ENCODE results near the gene NTSR1. TPM values are rescaled to one million over a fixed set of nuclear protein-coding genes. Genes with fewer than 3 reads are reported as not detected.

The NTSR1 gene
- total and polyA plus RNA-seq, 2 of the 13 experiments (the other 11 are each of a cell fraction or from before 2014, with no cell fraction given), result 0.09 to 0.12 TPM

DNA sequence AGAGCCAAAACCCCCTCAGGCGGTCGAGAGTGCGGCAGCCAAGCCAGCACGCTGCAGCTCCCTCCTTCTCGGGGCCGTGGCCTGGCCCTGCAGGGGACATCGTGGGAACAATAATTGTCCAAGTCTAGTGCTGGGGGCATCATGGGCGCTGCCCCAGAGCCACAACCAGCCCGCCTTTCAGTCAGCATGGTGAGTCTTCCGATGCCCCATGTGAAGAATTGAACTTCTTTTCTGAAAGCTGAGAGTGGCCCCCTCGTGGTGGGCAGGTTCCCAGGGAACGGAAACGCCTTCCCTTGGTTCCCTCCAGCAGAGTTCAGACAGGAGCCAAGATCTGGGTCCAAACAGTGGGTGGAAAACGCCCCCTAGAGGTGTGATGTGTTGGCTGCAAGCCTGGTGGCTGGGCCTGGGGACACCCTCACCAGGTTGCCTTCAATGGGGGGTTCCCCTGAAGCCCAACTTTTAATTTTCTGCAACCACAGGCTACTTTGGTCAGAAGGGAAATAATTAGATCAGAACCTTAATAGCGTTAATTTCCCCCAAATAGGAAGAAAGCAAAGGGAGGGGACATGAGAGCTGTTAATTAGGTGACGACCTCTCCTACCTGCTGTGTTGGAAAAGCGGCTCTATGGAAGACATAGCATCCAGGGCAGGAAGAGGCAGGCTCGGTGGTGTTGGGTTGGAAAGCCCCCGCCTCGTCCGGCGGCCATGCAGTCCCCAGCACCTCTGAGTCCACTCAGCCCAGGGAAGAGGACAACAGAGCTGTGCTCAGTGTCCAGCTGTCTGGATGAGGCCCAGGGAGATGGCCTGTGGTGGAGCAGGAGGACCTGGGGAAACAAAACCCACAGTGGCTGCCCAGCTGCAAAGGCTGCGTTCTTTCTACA is 82.9 kb downstream of the NTSR1 start (continued):
- TF ChIP-seq, protein P1, sequence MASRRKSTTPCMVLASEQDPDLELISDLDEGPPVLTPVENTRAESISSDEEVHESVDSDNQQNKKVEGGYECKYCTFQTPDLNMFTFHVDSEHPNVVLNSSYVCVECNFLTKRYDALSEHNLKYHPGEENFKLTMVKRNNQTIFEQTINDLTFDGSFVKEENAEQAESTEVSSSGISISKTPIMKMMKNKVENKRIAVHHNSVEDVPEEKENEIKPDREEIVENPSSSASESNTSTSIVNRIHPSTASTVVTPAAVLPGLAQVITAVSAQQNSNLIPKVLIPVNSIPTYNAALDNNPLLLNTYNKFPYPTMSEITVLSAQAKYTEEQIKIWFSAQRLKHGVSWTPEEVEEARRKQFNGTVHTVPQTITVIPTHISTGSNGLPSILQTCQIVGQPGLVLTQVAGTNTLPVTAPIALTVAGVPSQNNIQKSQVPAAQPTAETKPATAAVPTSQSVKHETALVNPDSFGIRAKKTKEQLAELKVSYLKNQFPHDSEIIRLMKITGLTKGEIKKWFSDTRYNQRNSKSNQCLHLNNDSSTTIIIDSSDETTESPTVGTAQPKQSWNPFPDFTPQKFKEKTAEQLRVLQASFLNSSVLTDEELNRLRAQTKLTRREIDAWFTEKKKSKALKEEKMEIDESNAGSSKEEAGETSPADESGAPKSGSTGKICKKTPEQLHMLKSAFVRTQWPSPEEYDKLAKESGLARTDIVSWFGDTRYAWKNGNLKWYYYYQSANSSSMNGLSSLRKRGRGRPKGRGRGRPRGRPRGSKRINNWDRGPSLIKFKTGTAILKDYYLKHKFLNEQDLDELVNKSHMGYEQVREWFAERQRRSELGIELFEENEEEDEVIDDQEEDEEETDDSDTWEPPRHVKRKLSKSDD (CRISPR knock-in tag; IDR thresholded peaks at IDR 0.05; ENCODE audit: low read depth), result no peak
- TF ChIP-seq RORA (CRISPR knock-in tag; IDR thresholded peaks at IDR 0.05) (no peak), TGIF2 (CRISPR knock-in tag; IDR thresholded peaks at IDR 0.05) (peak; percentile 85), FOXC1 (CRISPR knock-in tag; IDR thresholded peaks at IDR 0.05; ENCODE audit: borderline replicate concordance) (no peak; the same call in 1 of the 2 replicates), PLRG1 (conservative IDR thresholded peaks at IDR 0.05) (no peak), ZKSCAN1 (IDR thresholded peaks at IDR 0.05; ENCODE audit: low read length) (no peak), MED1 (CRISPR knock-in tag; IDR thresholded peaks at IDR 0.05) (peak; percentile 70; the same call in 1 of the 2 replicates), SP140L (CRISPR knock-in tag; IDR thresholded peaks at IDR 0.05; ENCODE audit: borderline replicate concordance) (0 out of 2 replicates have a peak, but pooled peaks have one; percentile 47), ETV6 (CRISPR knock-in tag; conservative IDR thresholded peaks at IDR 0.05) (peak; percentile 81), GATAD2A (CRISPR knock-in tag; IDR thresholded peaks at IDR 0.05) (peak; percentile 81), ATM (IDR thresholded peaks at IDR 0.05; ENCODE audit: borderline replicate concordance) (no peak), ZNF260 (CRISPR knock-in tag; IDR thresholded peaks at IDR 0.05; ENCODE audit: borderline replicate concordance, low read depth) (no peak), ZNF205 (CRISPR knock-in tag; IDR thresholded peaks at IDR 0.05) (peak; percentile 93), ZSCAN21 (CRISPR knock-in tag; IDR thresholded peaks at IDR 0.05; ENCODE audit: borderline replicate concordance) (no peak; the same call in 1 of the 2 replicates), TAF1 (CRISPR knock-in tag; IDR thresholded peaks at IDR 0.05) (no peak), NFYB (CRISPR knock-in tag; IDR thresholded peaks at IDR 0.05) (no peak; the same call in 1 of the 2 replicates), SIX4 (CRISPR knock-in tag; IDR thresholded peaks at IDR 0.05) (peak; percentile 56; the same call in 1 of the 2 replicates), POLR2AphosphoS2 (IDR thresholded peaks at IDR 0.05; ENCODE audit: low read depth, low read length) (no peak), NRL (CRISPR knock-in tag; IDR thresholded peaks at IDR 0.05; ENCODE audit: borderline replicate concordance) (peak; percentile 68), SIN3A (IDR thresholded peaks at IDR 0.05; ENCODE audit: borderline replicate concordance, low read depth, low read length) (no peak; the same call in 1 of the 2 replicates)
- TF ChIP-seq, protein P2, sequence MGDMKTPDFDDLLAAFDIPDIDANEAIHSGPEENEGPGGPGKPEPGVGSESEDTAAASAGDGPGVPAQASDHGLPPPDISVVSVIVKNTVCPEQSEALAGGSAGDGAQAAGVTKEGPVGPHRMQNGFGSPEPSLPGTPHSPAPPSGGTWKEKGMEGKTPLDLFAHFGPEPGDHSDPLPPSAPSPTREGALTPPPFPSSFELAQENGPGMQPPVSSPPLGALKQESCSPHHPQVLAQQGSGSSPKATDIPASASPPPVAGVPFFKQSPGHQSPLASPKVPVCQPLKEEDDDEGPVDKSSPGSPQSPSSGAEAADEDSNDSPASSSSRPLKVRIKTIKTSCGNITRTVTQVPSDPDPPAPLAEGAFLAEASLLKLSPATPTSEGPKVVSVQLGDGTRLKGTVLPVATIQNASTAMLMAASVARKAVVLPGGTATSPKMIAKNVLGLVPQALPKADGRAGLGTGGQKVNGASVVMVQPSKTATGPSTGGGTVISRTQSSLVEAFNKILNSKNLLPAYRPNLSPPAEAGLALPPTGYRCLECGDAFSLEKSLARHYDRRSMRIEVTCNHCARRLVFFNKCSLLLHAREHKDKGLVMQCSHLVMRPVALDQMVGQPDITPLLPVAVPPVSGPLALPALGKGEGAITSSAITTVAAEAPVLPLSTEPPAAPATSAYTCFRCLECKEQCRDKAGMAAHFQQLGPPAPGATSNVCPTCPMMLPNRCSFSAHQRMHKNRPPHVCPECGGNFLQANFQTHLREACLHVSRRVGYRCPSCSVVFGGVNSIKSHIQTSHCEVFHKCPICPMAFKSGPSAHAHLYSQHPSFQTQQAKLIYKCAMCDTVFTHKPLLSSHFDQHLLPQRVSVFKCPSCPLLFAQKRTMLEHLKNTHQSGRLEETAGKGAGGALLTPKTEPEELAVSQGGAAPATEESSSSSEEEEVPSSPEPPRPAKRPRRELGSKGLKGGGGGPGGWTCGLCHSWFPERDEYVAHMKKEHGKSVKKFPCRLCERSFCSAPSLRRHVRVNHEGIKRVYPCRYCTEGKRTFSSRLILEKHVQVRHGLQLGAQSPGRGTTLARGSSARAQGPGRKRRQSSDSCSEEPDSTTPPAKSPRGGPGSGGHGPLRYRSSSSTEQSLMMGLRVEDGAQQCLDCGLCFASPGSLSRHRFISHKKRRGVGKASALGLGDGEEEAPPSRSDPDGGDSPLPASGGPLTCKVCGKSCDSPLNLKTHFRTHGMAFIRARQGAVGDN (CRISPR knock-in tag; IDR thresholded peaks at IDR 0.05), result peak; percentile 76
- TF ChIP-seq, protein P3, sequence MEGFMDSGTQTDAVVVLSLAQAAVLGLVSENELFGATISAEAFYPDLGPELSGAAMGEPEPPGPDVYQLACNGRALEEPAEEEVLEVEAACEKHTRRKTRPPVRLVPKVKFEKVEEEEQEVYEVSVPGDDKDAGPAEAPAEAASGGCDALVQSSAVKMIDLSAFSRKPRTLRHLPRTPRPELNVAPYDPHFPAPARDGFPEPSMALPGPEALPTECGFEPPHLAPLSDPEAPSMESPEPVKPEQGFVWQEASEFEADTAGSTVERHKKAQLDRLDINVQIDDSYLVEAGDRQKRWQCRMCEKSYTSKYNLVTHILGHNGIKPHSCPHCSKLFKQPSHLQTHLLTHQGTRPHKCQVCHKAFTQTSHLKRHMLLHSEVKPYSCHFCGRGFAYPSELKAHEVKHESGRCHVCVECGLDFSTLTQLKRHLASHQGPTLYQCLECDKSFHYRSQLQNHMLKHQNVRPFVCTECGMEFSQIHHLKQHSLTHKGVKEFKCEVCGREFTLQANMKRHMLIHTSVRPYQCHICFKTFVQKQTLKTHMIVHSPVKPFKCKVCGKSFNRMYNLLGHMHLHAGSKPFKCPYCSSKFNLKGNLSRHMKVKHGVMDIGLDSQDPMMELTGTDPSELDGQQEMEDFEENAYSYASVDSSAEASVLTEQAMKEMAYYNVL (CRISPR knock-in tag; IDR thresholded peaks at IDR 0.05; ENCODE audit: borderline replicate concordance), result peak; percentile 69; the same call in 1 of the 2 replicates
